ENCODE results near the gene DDAH2. TPM values are rescaled to one million over a fixed set of nuclear protein-coding genes. Genes with fewer than 3 reads are reported as not detected.

Gene DDAH2
- polyA plus RNA-seq, 3 donors from 2014 or later = 58.5 to 112 (median 74.9) TPM

DNA sequence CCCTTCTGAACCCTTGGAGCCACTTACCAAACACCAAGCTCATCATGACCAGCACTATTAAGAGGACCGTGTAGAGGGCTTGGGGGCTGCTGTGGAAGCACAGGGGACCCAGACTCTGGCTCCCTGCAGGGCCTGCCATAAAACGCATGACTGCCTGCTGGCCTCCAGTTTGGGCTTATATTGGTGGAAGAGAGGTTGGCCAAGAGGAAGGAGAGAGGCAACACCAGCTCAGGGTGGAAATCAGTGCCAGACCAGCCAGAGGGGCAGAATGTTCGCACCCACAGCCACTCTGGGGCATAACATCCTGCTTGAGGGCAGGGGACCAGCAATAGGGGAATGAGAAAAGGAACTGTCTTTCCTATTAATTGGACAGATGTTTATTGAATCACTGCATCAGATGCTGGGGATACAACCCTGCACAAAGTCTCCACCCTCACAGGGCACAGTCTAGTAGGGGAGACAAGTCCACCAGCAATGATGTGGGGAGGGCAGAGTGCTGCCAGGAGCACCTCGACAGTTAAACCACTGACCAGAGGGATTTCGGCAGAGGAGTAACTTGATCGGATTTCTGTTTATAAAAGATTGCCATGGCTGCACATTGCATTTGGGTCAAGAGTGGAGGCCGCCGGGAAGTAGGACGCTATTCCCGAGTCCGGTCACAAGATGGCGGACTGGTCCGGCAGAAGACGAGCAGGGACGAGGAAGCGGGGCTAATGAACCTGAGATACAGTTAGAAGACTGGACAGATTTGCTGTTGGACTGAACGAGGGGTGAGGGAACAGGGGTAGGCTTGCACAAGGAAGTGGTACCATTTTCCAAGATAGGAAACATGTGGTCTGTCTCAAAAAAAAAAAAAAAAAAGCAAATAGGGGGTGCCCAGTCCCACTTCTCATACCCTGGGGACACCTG, 48.6 kb downstream of the DDAH2 start, which contains the start of gene LY6G5C:
TSS of gene LY6G5C (minus strand) at position 842 of the 909 bp plus-strand sequence. CDS start at position 148, 694 bp downstream.
- peak; percentile 60 to 73 (median 66) for DNase-seq
- Mint-ChIP-seq H3K36me3 (peaks cover 0 to 6% (median 0%) of the 10 kb centered on the region in 3 donors), H3K4me3 (peak within 1 kb of the TSS; percentile 83 to 99 (median 89)), H3K9me3 (no peaks in the 10 kb centered on the region), H3K27ac (peak within 1 kb of the TSS; percentile 48 to 97 (median 82)), H3K4me1 (peaks cover 22 to 26% of the 10 kb centered on the region in 2 donors), H3K27me3 (ENCODE audit: low read depth in 3 of 3) (peaks cover 0 to 8% (median 4%) of the 10 kb centered on the region in 3 donors)

DNA sequence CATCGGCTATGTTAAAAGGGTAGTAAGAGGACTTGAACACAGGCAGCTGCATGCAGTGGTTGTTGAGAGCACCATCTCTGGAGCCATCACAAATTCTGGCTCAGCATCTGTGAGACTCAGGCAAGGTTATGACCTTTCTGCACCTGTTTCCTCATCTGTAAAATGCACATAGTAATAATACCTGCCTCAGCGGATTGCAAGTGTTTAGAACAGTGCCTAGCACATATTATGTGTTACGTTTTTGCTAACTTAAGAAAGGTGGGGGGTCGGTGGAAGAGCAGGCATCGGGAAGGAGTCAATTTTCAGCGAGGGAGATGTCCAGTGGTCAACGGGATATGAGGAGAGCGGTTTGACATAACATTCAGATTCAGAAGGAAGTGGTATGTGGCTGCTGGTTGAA, 51.1 kb downstream of the DDAH2 start:
- Mint-ChIP-seq H3K4me1 (peaks cover 20 to 26% of the 10 kb centered on the region in 2 donors), H3K9me3 (no peaks in the 10 kb centered on the region), H3K36me3 (peaks cover 4 to 6% (median 4%) of the 10 kb centered on the region in 3 donors), H3K27ac (peak overlapping the region in 1 of 6 donors; percentile 25), H3K27me3 (ENCODE audit: low read depth in 3 of 3) (peaks cover 0 to 8% (median 2%) of the 10 kb centered on the region in 3 donors), H3K4me3 (no peak overlapping the region)
- DNase-seq = no peak

Other genes with a start within 250 kb of the DDAH2 start
- 10 to 100 TPM in 2 of 3 donors, 1 to 10 TPM in 1; 7.4 to 15.2 (median 10.3) TPM for gene MICB, start 231.2 kb downstream of the DDAH2 start, polyA plus RNA-seq
- not detected for gene MCCD1, start 200.3 kb downstream of the DDAH2 start, polyA plus RNA-seq
- gene DDX39B, start 187.3 kb downstream of the DDAH2 start, polyA plus RNA-seq = 10 to 100 TPM; 49.7 to 71.6 (median 56.2) TPM
- gene ATP6V1G2, start 182.7 kb downstream of the DDAH2 start, polyA plus RNA-seq = not detected
- gene NFKBIL1, start 181.7 kb downstream of the DDAH2 start, polyA plus RNA-seq = 10 to 100 TPM in 2 of 3 donors, 1 to 10 TPM in 1; 5.0 to 15.0 (median 13.6) TPM
- 1 to 10 TPM; 1.4 to 6.6 (median 3.1) TPM for gene LTA, start 157.0 kb downstream of the DDAH2 start, polyA plus RNA-seq
- gene TNF, start 153.7 kb downstream of the DDAH2 start, polyA plus RNA-seq = 1 to 10 TPM; 2.1 to 5.9 (median 5.6) TPM
- 100 to 1,000 TPM; 132 to 137 (median 133) TPM for gene LTB, start 146.9 kb downstream of the DDAH2 start, polyA plus RNA-seq
- 10 to 100 TPM; 20.3 to 44.8 (median 42.3) TPM for gene LST1, start 143.0 kb downstream of the DDAH2 start, polyA plus RNA-seq
- 100 to 1,000 TPM; 393 to 414 (median 409) TPM for gene NCR3, start 136.3 kb downstream of the DDAH2 start, polyA plus RNA-seq
- 10 to 100 TPM in 2 of 3 donors, 1 to 10 TPM in 1; 6.6 to 44.1 (median 40.3) TPM for gene AIF1, start 114.1 kb downstream of the DDAH2 start, polyA plus RNA-seq
- gene PRRC2A, start 108.6 kb downstream of the DDAH2 start, polyA plus RNA-seq = 10 to 100 TPM in 1 of 3 donors, 1 to 10 TPM in 1, not detected in 1; 2.3 to 13.4 TPM
- 10 to 100 TPM in 2 of 3 donors, 1 to 10 TPM in 1; 8.5 to 22.7 (median 16.2) TPM for gene BAG6, start 76.6 kb downstream of the DDAH2 start, polyA plus RNA-seq
- 1 to 10 TPM; 1.8 to 5.7 (median 3.9) TPM for gene APOM, start 73.4 kb downstream of the DDAH2 start, polyA plus RNA-seq
- gene C6orf47, start 68.5 kb downstream of the DDAH2 start, polyA plus RNA-seq = 10 to 100 TPM; 23.6 to 41.6 (median 26.3) TPM
- gene GPANK1, start 64.3 kb downstream of the DDAH2 start, polyA plus RNA-seq = 10 to 100 TPM; 17.2 to 29.3 (median 22.9) TPM
- gene CSNK2B, start 63.2 kb downstream of the DDAH2 start, polyA plus RNA-seq = 100 to 1,000 TPM; 253 to 291 (median 289) TPM
- 1 to 10 TPM in 1 of 3 donors, under 1 TPM in 2; 0.44 to 1.8 (median 0.47) TPM for gene LY6G5B, start 59.3 kb downstream of the DDAH2 start, polyA plus RNA-seq
- gene LY6G5C, start 48.2 kb downstream of the DDAH2 start, polyA plus RNA-seq = 1 to 10 TPM; 4.6 to 9.7 (median 6.1) TPM
- 10 to 100 TPM; 43.6 to 53.7 (median 47.0) TPM for gene ABHD16A, start 26.0 kb downstream of the DDAH2 start, polyA plus RNA-seq
- 1 to 10 TPM in 1 of 3 donors, not detected in 2; 2.5 TPM for gene LY6G6F, start 22.4 kb downstream of the DDAH2 start, polyA plus RNA-seq
- gene LY6G6D, start 14.0 kb downstream of the DDAH2 start, polyA plus RNA-seq = not detected
- not detected for gene LY6G6C, start 7.6 kb downstream of the DDAH2 start, polyA plus RNA-seq
- gene MPIG6B, start 5.9 kb downstream of the DDAH2 start, polyA plus RNA-seq = 10 to 100 TPM in 1 of 3 donors, 1 to 10 TPM in 2; 2.6 to 10.9 (median 6.3) TPM
- gene CLIC1, start 7.2 kb upstream of the DDAH2 start, polyA plus RNA-seq = 1,000 to 10,000 TPM; 1,179 to 1,674 (median 1,350) TPM
- 1 to 10 TPM in 2 of 3 donors, not detected in 1; 2.1 to 2.5 TPM for gene MSH5, start 10.7 kb upstream of the DDAH2 start, polyA plus RNA-seq
- not detected for gene SAPCD1, start 33.4 kb upstream of the DDAH2 start, polyA plus RNA-seq
- 1 to 10 TPM in 1 of 3 donors, under 1 TPM in 2; 0.21 to 1.8 (median 0.93) TPM for gene VWA7, start 48.0 kb upstream of the DDAH2 start, polyA plus RNA-seq
- gene VARS1, start 66.5 kb upstream of the DDAH2 start, polyA plus RNA-seq = 10 to 100 TPM; 26.5 to 44.6 (median 28.8) TPM
- gene LSM2, start 77.7 kb upstream of the DDAH2 start, polyA plus RNA-seq = 10 to 100 TPM; 77.7 to 97.1 (median 94.6) TPM
- gene HSPA1L, start 86.0 kb upstream of the DDAH2 start, polyA plus RNA-seq = 1 to 10 TPM in 2 of 3 donors, under 1 TPM in 1; 0.70 to 3.8 (median 2.4) TPM
- 10 to 100 TPM in 2 of 3 donors, 1 to 10 TPM in 1; 9.7 to 81.3 (median 22.5) TPM for gene HSPA1A, start 86.2 kb upstream of the DDAH2 start, polyA plus RNA-seq
- gene HSPA1B, start 98.4 kb upstream of the DDAH2 start, polyA plus RNA-seq = 1 to 10 TPM; 1.5 to 3.2 (median 1.9) TPM
- 10 to 100 TPM; 37.5 to 44.9 (median 40.5) TPM for gene NEU1, start 133.5 kb upstream of the DDAH2 start, polyA plus RNA-seq
- not detected for gene SLC44A4, start 149.7 kb upstream of the DDAH2 start, polyA plus RNA-seq
- gene EHMT2, start 168.4 kb upstream of the DDAH2 start, polyA plus RNA-seq = 10 to 100 TPM; 18.8 to 52.1 (median 21.5) TPM
- gene ZBTB12, start 172.8 kb upstream of the DDAH2 start, polyA plus RNA-seq = not detected
- gene C2, start 198.4 kb upstream of the DDAH2 start, polyA plus RNA-seq = under 1 TPM in 1 of 3 donors, not detected in 2; 0.74 TPM
- under 1 TPM in 1 of 3 donors, not detected in 2; 0.27 TPM for gene CFB, start 216.8 kb upstream of the DDAH2 start, polyA plus RNA-seq
- 10 to 100 TPM; 73.3 to 84.6 (median 76.9) TPM for gene NELFE, start 229.7 kb upstream of the DDAH2 start, polyA plus RNA-seq
- gene SKIC2, start 229.9 kb upstream of the DDAH2 start, polyA plus RNA-seq = 10 to 100 TPM; 14.1 to 20.6 (median 19.3) TPM
- 10 to 100 TPM in 2 of 3 donors, 1 to 10 TPM in 1; 9.2 to 19.5 (median 17.2) TPM for gene DXO, start 242.8 kb upstream of the DDAH2 start, polyA plus RNA-seq